AG04449 (cell line): Measurements from ENCODE around the gene DDX60.

ENCODE experiments used
- CTCF ChIA-PET: fragments of 350-600 bp; formaldehyde crosslinking; extraction: SDS; loops from one replicate; lab custom pipeline; 2021; ENCODE audit warnings: antibody characterized with exemption; lab: Yijun Ruan, JAX
- POLR2A ChIA-PET: fragments of 400-600, 350-600 bp; formaldehyde crosslinking; extraction: SDS; loops from one replicate; lab custom pipeline; 2020; ENCODE audit warnings: antibody characterized with exemption, inconsistent platforms; lab: Yijun Ruan, JAX
- DNase-seq: peaks from one replicate; pipeline ENCODE4 v3.0.0-alpha.2; 2010; ENCODE audit warnings: low read depth, low spot score
- H3K4me3 ChIP-seq: 2 replicates; pipeline ENCODE4 v1.5.1; 2011; ENCODE audit warnings: low read depth, mild to moderate bottlenecking, control low read depth, low read length
- CTCF ChIP-seq: IDR thresholded peaks from one replicate; pipeline ENCODE4 v1.5.1; 2011; ENCODE audit warnings: mild to moderate bottlenecking, moderate library complexity, low read length, control low read depth, inconsistent platforms; ENCODE audit not compliant: insufficient read depth; ENCODE audit errors: missing control alignments

Gene DDX60

DNA sequence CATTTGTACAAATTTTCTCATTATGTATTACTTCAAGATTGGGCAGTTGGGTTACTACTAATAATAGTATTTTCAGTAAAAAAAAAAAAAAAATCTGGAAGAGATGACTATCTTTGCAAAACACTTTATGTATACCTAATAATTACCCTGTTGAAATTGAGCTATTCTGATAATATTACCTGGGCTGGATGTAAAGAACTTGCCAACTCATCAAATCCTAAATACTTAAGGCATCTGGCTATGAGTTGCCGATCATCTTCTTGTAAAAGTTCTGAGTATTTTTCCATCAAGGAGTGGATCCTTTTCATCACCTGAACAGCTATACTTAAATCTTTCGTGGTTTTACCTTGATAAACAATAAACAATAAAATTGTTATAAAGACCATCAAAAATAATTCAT is 42.7 kb downstream of the DDX60 start:
- DNase-seq = no peak
- CTCF ChIA-PET = interaction anchor here (0.6 kb wide), 1 partner anchor 100 kb away, joined by 3 read pairs; no protein-coding TSS in a partner anchor
- H3K4me3 ChIP-seq = no peak overlapping the region
- POLR2A ChIA-PET = no interaction called here
- no peak for TF ChIP-seq CTCF

DNA sequence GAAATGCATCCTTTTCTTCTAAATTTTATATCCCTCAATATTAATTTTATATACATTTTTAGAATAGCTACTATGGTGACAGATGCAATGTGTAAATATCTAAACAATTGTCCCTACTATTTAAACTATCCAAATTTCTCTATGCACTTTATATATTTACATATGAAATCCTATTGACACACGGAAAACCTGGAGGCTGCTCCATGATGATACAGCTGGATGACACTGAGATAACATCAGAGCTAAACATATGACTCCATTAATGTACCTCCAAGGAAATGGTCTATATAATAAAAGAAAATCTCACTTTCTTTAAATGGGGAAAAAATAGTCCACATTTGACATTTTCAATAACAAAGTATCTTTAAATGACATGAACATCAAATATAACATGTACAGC is 43.7 kb downstream of the DDX60 start:
- DNase-seq = no peak
- no peak overlapping the region for H3K4me3 ChIP-seq
- ChIA-PET CTCF (no interaction called here), POLR2A (no interaction called here)
- no peak for TF ChIP-seq CTCF

- ChIA-PET CTCF (no interaction called here), POLR2A (no interaction called here)
- no peak for TF ChIP-seq CTCF
Measured at GRCh38 chr4:168273838-168274237, 44.7 kb downstream of the DDX60 start.

GRCh38 chr4:168272488-168272887 is 46.1 kb downstream of the DDX60 start:
- no peak for TF ChIP-seq CTCF
- ChIA-PET CTCF (interaction anchor here (0.6 kb wide), 1 partner anchor 512 kb away, joined by 3 read pairs; no protein-coding TSS in a partner anchor), POLR2A (no interaction called here)
- H3K4me3 ChIP-seq = no peak overlapping the region
- DNase-seq = no peak

More at GRCh38 chr4:168273838-168274237, 44.7 kb downstream of the DDX60 start:
- DNase-seq = no peak
- no peak overlapping the region for H3K4me3 ChIP-seq

GRCh38 chr4:168269896-168270295 is 48.7 kb downstream of the DDX60 start:
- ChIA-PET CTCF (no interaction called here), POLR2A (no interaction called here)
- H3K4me3 ChIP-seq = no peak overlapping the region
- DNase-seq = no peak
- no peak for TF ChIP-seq CTCF

- POLR2A ChIA-PET = no interaction called here
- no peak for DNase-seq
- no peak for TF ChIP-seq CTCF
- CTCF ChIA-PET = no interaction called here
- no peak overlapping the region for H3K4me3 ChIP-seq
Measured at GRCh38 chr4:168265327-168265726, 53.2 kb downstream of the DDX60 start.
